ENCODE results near the gene NCSTN. TPM values are rescaled to one million over a fixed set of nuclear protein-coding genes. Genes with fewer than 3 reads are reported as not detected.
A peak's percentile ranks its signal among the peaks of the same experiment; 100 is the strongest.

Gene NCSTN
- polyA plus RNA-seq, 1 donor from 2014 or later: 21.0 TPM

GRCh38 chr1:160401487-160401805 is 58.3 kb downstream of the NCSTN start:
- H3K4me3 ChIP-seq (ENCODE audit: low read length): peak overlapping the region; percentile 75
- peak; percentile 69 for TF ChIP-seq MXI1 (conservative IDR thresholded peaks at IDR 0.05; ENCODE audit: poor library complexity, severe bottlenecking)
- TF ChIP-seq CTCF (IDR thresholded peaks at IDR 0.05; ENCODE audit: poor library complexity, severe bottlenecking): no peak
- peak; percentile 16 for TF ChIP-seq POLR2AphosphoS5 (IDR thresholded peaks at IDR 0.05)
- TF ChIP-seq REST (IDR thresholded peaks at IDR 0.05; ENCODE audit: borderline replicate concordance): no peak
- peak overlapping the region; percentile 92 for H2AFZ ChIP-seq (ENCODE audit: low read depth, low read length)
- peaks cover 2% of the 10 kb centered on the region for H4K20me1 ChIP-seq (ENCODE audit: insufficient read depth)
- no peaks in the 10 kb centered on the region for H3F3A ChIP-seq (ENCODE audit: insufficient read depth, low read length, poor library complexity, severe bottlenecking)
- peaks cover 65% of the 10 kb centered on the region for H3K79me2 ChIP-seq (replicated peaks; ENCODE audit: insufficient read depth, low read length)
- peak overlapping the region; percentile 90 for H3K27ac ChIP-seq (ENCODE audit: low read length)
- H3K36me3 ChIP-seq (ENCODE audit: insufficient read depth, low read length): no peaks in the 10 kb centered on the region
- H3K9me3 ChIP-seq (ENCODE audit: low read length): no peaks in the 10 kb centered on the region
- peak overlapping the region; percentile 97 for H3K4me2 ChIP-seq (ENCODE audit: low read length)
- peak overlapping the region; percentile 97 for H3K9ac ChIP-seq (ENCODE audit: low read length)
- H3K9me2 ChIP-seq (ENCODE audit: insufficient read depth, low read length): no peaks in the 10 kb centered on the region
- H3K27me3 ChIP-seq (ENCODE audit: insufficient read depth, low read depth, low read length): no peaks in the 10 kb centered on the region

- Histone ChIP-seq H3K4me3 (ENCODE audit: low read length) (peak overlapping the region; percentile 75), H3K9ac (ENCODE audit: low read length) (peak overlapping the region; percentile 97), H3K79me2 (replicated peaks; ENCODE audit: insufficient read depth, low read length) (peaks cover 72% of the 10 kb centered on the region), H3K27ac (ENCODE audit: low read length) (peak overlapping the region; percentile 90), H3K4me2 (ENCODE audit: low read length) (peak overlapping the region; percentile 97), H3K27me3 (ENCODE audit: insufficient read depth, low read depth, low read length) (no peaks in the 10 kb centered on the region), H3K9me2 (ENCODE audit: insufficient read depth, low read length) (no peaks in the 10 kb centered on the region), H4K20me1 (ENCODE audit: insufficient read depth) (peaks cover 2% of the 10 kb centered on the region), H3K36me3 (ENCODE audit: insufficient read depth, low read length) (no peaks in the 10 kb centered on the region), H2AFZ (ENCODE audit: low read depth, low read length) (no peak overlapping the region), H3K9me3 (ENCODE audit: low read length) (no peaks in the 10 kb centered on the region), H3F3A (ENCODE audit: insufficient read depth, low read length, poor library complexity, severe bottlenecking) (no peaks in the 10 kb centered on the region)
- TF ChIP-seq RAD21 (conservative IDR thresholded peaks at IDR 0.05) (no peak), MXI1 (conservative IDR thresholded peaks at IDR 0.05; ENCODE audit: poor library complexity, severe bottlenecking) (no peak), EZH2 (IDR thresholded peaks at IDR 0.05; ENCODE audit: borderline replicate concordance, insufficient read depth, low read length, poor library complexity, severe bottlenecking) (no peak), EP300 (conservative IDR thresholded peaks at IDR 0.05; ENCODE audit: poor library complexity, severe bottlenecking) (no peak), REST (IDR thresholded peaks at IDR 0.05; ENCODE audit: borderline replicate concordance) (no peak), SMC3 (conservative IDR thresholded peaks at IDR 0.05; ENCODE audit: poor library complexity) (no peak), TAF1 (IDR thresholded peaks at IDR 0.05; ENCODE audit: low read depth) (no peak), CTCF (IDR thresholded peaks at IDR 0.05; ENCODE audit: poor library complexity, severe bottlenecking) (no peak), POLR2AphosphoS5 (IDR thresholded peaks at IDR 0.05) (no peak)
Measured at GRCh38 chr1:160402001-160402795, 59.0 kb downstream of the NCSTN start.
